Activated CD4-positive, alpha-beta T cell treated with anti-CD3 and anti-CD28 coated beads, Interleukin-2, amount 10 ng/mL, durations not matched to agents 24 days and 14 days (primary cell): ENCODE results near the gene SERPINE1. TPM values are rescaled to one million over a fixed set of nuclear protein-coding genes. Genes with fewer than 3 reads are reported as not detected.

Source experiments
- DNase-seq: peaks from one replicate; pipeline ENCODE4 v3.0.0; 2022
- H3K27ac Mint-ChIP-seq: one replicate; pipeline ENCODE4 v1.8.0; 2022; ENCODE audit warnings: mild to moderate bottlenecking, mixed read lengths
- H3K27me3 Mint-ChIP-seq: one replicate; pipeline ENCODE4 v1.8.0; 2022; ENCODE audit warnings: mixed read lengths
- H3K36me3 Mint-ChIP-seq: one replicate; pipeline ENCODE4 v1.8.0; 2022; ENCODE audit warnings: low read depth, mild to moderate bottlenecking, mixed read lengths
- H3K4me1 Mint-ChIP-seq: one replicate; pipeline ENCODE4 v1.8.0; 2021; ENCODE audit warnings: mixed read lengths
- H3K4me3 Mint-ChIP-seq: one replicate; pipeline ENCODE4 v1.8.0; 2022; ENCODE audit warnings: mild to moderate bottlenecking, moderate library complexity, mixed read lengths
- H3K9me3 Mint-ChIP-seq: one replicate; pipeline ENCODE4 v1.8.0; 2021; ENCODE audit warnings: mixed read lengths
- intact Hi-C: fragments of 100-400 bp; cut with micrococcal nuclease; formaldehyde crosslinking; loops from one replicate; pipeline ENCODE4 v1.15.1; 2023
- total RNA-seq: library from RNA; stranded (reverse); gene quantifications from 2 replicates; pipeline ENCODE4 v1.2.3, GENCODE V29; 2022

Gene SERPINE1
- total RNA-seq, 1 donor from 2014 or later, result 0.33 TPM

- no peak overlapping the region for H3K4me3 Mint-ChIP-seq
- intact Hi-C loops, result loop anchor here (10.0 kb wide), 1 partner anchor 125 kb away; no protein-coding TSS in a partner anchor
- no peak for DNase-seq
- H3K4me1 Mint-ChIP-seq, result peaks cover 6% of the 10 kb centered on the region
- H3K36me3 Mint-ChIP-seq, result no peaks in the 10 kb centered on the region
- no peaks in the 10 kb centered on the region for H3K9me3 Mint-ChIP-seq
- H3K27ac Mint-ChIP-seq, result no peak overlapping the region
- peaks cover 65% of the 10 kb centered on the region for H3K27me3 Mint-ChIP-seq
Observed at GRCh38 chr7:101179713-101180112, 52.8 kb downstream of the SERPINE1 start.

- no peaks in the 10 kb centered on the region for H3K36me3 Mint-ChIP-seq
- H3K4me3 Mint-ChIP-seq, result peak within 1 kb of the TSS; percentile 23
- H3K27me3 Mint-ChIP-seq, result peaks cover 64% of the 10 kb centered on the region
- no peak for DNase-seq
- H3K27ac Mint-ChIP-seq, result no peak within 1 kb of the TSS
- no peaks in the 10 kb centered on the region for H3K9me3 Mint-ChIP-seq
- peaks cover 6% of the 10 kb centered on the region for H3K4me1 Mint-ChIP-seq
- intact Hi-C loops, result no loop called here
Observed at GRCh38 chr7:101180130-101180755, 53.3 kb downstream of the SERPINE1 start, which contains the start of gene NAT16. TSS of gene NAT16 (minus strand) at chr7:101180293. CDS start at chr7:101174807, 5,486 bp downstream.

- Mint-ChIP-seq H3K27me3 (peaks cover 29% of the 10 kb centered on the region), H3K4me1 (peaks cover 4% of the 10 kb centered on the region), H3K27ac (no peak overlapping the region), H3K4me3 (no peak overlapping the region), H3K36me3 (no peaks in the 10 kb centered on the region), H3K9me3 (no peaks in the 10 kb centered on the region)
- intact Hi-C loops, result no loop called here
- no peak for DNase-seq
Observed at GRCh38 chr7:101185258-101185839, 58.4 kb downstream of the SERPINE1 start.

- intact Hi-C loops, result no loop called here
- Mint-ChIP-seq H3K36me3 (no peaks in the 10 kb centered on the region), H3K4me1 (no peaks in the 10 kb centered on the region), H3K27ac (no peak overlapping the region), H3K27me3 (peaks cover 22% of the 10 kb centered on the region), H3K9me3 (no peaks in the 10 kb centered on the region), H3K4me3 (no peak overlapping the region)
- no peak for DNase-seq
Observed at GRCh38 chr7:101186194-101186593, 59.3 kb downstream of the SERPINE1 start.

GRCh38 chr7:101186844-101187428 is 60.0 kb downstream of the SERPINE1 start:
- Mint-ChIP-seq H3K4me3 (no peak overlapping the region), H3K36me3 (no peaks in the 10 kb centered on the region), H3K4me1 (no peaks in the 10 kb centered on the region), H3K27me3 (peaks cover 21% of the 10 kb centered on the region), H3K9me3 (no peaks in the 10 kb centered on the region), H3K27ac (no peak overlapping the region)
- no peak for DNase-seq
- intact Hi-C loops, result no loop called here

Other genes with a start within 250 kb of the SERPINE1 start
- gene UFSP1, start 237.4 kb upstream of the SERPINE1 start, total RNA-seq, result 4.5 TPM in 2 replicates
- not detected in 2 replicates for gene ACHE, start 231.2 kb upstream of the SERPINE1 start, total RNA-seq
- gene MUC3A, start 177.6 kb upstream of the SERPINE1 start, total RNA-seq, result not detected in 2 replicates
- gene MUC12, start 157.5 kb upstream of the SERPINE1 start, total RNA-seq, result 0.76 and 1.5 TPM in 2 replicates
- not detected in 2 replicates for gene MUC17, start 107.0 kb upstream of the SERPINE1 start, total RNA-seq
- 41.1 and 44.5 TPM in 2 replicates for gene TRIM56, start 41.6 kb upstream of the SERPINE1 start, total RNA-seq
- gene AP1S1, start 27.4 kb downstream of the SERPINE1 start, total RNA-seq, result 44.2 and 49.2 TPM in 2 replicates
- gene VGF, start 38.5 kb downstream of the SERPINE1 start, total RNA-seq, result 0.23 and 0.28 TPM in 2 replicates
- not detected in 2 replicates for gene NAT16, start 53.2 kb downstream of the SERPINE1 start, total RNA-seq
- gene MOGAT3, start 73.9 kb downstream of the SERPINE1 start, total RNA-seq, result not detected in 2 replicates
- 85.2 and 93.6 TPM in 2 replicates for gene PLOD3, start 90.5 kb downstream of the SERPINE1 start, total RNA-seq
- gene ZNHIT1, start 91.1 kb downstream of the SERPINE1 start, total RNA-seq, result 53.8 and 54.2 TPM in 2 replicates
- 19.6 and 20.7 TPM in 2 replicates for gene CLDN15, start 110.7 kb downstream of the SERPINE1 start, total RNA-seq
- 127 and 136 TPM in 2 replicates for gene FIS1, start 118.0 kb downstream of the SERPINE1 start, total RNA-seq
- 5.9 and 6.6 TPM in 2 replicates for gene IFT22, start 194.7 kb downstream of the SERPINE1 start, total RNA-seq
- gene COL26A1, start 235.8 kb downstream of the SERPINE1 start, total RNA-seq, result not detected in 2 replicates